MV-4-11 (cell line): ENCODE results near the gene FNIP2.
A peak's percentile ranks its signal among the peaks of the same experiment; 100 is the strongest.
"Not testable (repeated sequence)": the region's sequence is repeated elsewhere in the genome, so short reads cannot be mapped to it uniquely, and the experiment has no call there.

Experiments
- DNase-seq: peaks from one replicate; lab custom pipeline; 2025; lab: John Stamatoyannopoulos, UW

Gene FNIP2

DNA sequence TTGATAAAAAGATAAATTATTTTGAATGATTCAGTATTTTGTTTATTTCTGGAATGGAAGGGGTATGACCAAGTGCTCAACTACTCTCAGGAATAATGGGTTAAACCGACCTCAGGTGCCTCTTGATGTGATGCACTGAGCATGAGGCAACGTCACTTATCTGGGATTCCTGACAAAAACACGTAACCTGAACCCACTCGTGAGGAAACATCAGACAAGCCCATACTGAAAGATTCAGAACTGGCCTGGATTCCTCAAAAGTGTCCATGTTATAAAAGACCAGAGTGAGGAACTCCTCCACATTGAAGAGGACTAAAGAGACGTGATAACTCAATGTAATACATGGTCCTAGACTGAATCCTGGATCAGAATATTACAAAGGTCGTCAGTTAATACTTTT lies 144.0 kb downstream of the FNIP2 start:
- no peak for DNase-seq

DNA sequence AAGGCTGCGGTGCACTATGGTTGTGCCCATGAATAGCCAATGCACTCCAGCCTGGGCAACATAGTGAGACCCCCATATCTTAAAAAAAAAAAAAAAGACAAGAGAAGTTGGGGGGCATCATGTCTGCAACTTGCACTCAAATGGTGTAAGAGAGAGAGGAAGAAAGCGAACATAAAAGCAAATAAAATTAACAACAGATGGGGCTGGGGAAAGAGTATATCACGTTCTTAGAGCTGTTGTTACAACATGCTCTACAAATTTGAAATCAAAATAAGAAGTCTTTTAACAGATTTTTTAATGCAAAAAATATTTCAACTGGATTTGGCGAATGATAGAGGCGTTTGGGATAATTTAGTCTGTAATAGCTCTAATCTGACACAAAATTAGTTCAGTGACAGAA lies 144.9 kb downstream of the FNIP2 start:
- no peak for DNase-seq

DNA sequence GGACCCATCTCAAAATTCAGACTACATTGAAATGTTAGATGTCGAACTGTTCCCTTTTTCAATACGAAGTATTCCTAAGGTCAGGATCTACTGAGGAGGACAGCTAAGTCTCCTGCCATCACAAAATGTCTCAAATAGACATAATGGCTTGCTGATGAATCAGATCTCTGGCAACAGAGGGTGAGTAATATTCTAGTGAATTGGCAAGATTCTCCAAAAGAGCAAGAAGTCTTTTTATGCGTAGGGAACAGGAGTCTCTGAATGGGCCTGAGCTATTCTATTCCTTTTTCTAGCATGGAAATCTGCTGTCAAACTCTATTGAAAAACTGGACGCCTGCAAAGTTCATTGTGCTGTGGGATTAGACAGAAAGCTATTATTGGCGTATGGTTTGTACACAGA lies 145.4 kb downstream of the FNIP2 start:
- DNase-seq: no peak

GRCh38 chr4:158915683-158916241 lies 146.9 kb downstream of the FNIP2 start:
- DNase-seq: no peak

DNA sequence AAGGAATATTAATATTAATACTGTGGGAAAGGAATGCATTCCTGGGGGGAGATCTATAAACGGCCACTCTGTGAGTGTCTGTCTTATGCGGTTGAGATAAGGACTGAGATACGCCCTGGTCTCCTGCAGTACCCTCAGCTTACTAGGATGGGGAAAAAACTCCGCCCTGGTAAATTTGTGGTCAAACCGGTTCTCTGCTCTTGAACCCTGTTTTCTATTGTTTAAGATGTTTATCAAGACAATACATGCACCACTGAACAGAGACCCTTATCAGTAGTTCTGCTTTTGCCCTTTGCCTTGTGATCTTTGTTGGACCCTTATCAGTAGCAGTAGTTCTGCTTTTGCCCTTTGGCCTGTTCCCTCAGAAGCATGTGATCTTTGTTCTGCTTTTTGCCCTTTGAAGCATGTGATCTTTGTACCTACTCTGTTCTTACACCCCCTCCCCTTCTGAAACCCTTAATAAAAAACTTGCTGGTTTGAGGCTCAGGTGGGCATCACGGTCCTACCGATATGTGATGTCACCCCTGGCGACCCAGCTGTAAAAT lies 151.7 kb downstream of the FNIP2 start:
- peak; percentile 60 for DNase-seq

- not testable (repeated sequence) for DNase-seq
Observed at GRCh38 chr4:158927774-158928173, 158.9 kb downstream of the FNIP2 start.

DNA sequence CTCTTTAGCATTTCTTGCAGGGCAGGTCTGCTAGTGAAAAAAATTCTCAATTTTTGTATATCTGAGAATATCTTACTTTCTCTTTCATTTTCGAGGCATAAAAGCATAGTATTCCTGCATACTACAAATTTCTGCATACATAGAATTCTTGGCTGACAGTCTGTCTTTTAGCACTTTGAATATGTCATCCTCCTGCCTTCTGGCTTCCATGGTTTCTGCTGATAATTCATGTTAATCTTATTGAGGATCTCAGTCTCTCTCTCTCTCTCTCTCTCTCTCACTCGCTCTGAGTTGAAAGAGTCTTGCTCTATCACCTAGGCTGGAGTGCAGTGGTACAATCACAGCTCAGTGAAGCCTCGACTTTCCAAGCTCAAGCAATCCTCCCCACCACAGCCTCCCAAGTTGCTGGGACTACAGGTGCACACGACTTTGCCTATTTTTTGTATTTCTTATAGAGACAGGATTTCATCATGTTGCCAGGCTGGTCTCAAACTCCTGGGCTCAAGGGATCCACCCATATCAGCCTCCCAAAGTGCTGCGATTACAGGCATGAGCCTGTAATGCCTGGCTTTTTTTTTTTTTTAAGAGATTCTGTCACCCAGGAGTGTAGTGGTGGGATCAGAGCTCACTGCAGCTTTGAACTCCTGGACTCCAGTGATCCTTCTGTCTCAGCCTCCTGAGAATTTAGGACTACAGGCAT lies 161.3 kb downstream of the FNIP2 start:
- DNase-seq: no peak

- DNase-seq: no peak
Observed at GRCh38 chr4:158930639-158930972, 161.8 kb downstream of the FNIP2 start.

GRCh38 chr4:158933236-158933635 lies 164.4 kb downstream of the FNIP2 start:
- DNase-seq: no peak

- DNase-seq: no peak
Observed at GRCh38 chr4:158934996-158935669, 166.3 kb downstream of the FNIP2 start.

DNA sequence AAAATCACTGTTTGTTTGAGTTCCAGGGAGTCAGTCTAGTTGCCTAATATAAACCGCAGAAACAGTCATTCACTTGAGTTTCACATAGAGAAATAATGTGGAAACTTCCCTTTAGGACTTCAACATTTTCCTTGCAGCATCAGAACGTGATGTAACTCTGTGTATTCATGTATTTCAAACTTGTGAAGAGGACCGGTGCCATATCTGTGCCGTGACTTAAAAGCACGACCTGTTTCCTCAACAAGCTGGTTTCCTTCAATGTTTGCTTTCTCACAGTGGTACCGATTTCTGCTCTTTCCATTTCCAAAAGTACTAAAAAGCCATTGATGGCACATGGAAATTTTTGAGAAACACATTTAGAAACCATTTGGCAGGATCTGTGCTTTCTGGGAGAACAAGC lies 167.4 kb downstream of the FNIP2 start:
- DNase-seq: peak; percentile 90

GRCh38 chr4:158938220-158939044 lies 169.6 kb downstream of the FNIP2 start:
- DNase-seq: no peak

- DNase-seq: no peak
Observed at GRCh38 chr4:158940271-158940670, 171.4 kb downstream of the FNIP2 start.

DNA sequence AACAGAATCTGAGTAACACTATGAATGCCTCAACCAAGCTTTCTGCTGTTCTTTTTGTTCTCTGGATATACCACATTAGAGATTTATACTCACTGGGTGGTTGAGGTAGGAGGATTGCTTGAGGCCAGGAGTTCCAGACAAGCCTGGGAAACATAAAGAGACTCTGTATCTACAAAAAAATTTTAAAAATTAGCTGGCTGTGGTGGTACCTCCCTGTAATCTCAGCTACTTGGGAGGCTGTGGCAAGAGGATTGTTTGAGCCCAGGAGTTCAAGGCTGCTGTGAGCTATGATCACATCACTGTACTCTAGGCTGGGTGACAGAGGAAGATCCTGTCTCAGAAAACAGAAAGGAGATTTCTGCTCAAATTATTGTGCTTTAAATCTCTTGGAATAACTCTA lies 172.5 kb downstream of the FNIP2 start:
- DNase-seq: no peak

GRCh38 chr4:158941895-158942294 lies 173.1 kb downstream of the FNIP2 start:
- no peak for DNase-seq

DNA sequence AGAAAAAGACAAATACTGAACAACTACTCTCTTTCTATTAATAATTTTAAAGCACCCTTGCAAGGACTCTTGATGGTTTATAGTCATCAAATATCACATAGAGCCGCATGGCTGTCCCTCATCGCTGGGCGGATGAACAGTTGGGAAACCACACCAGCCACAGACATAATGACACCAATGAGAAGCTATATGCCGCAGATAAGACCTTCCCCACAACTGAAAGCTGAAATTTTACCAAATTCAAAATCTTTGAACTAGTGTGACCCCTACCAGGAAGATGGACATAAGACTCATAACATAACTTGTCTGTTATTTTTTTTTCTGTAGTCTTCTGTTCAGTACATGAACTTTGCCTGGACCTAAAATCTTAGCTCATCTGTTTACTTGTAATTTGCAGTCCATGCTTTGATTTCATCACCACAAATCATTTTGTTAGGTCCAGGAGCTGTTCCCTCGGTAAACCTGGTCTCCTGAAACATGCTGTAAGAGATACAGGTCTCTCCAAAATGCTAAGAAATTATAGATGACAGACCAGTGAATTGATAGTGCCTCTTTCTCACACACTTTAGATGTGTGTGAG lies 176.8 kb downstream of the FNIP2 start:
- peak; percentile 12 for DNase-seq

GRCh38 chr4:158946825-158947224 lies 178.0 kb downstream of the FNIP2 start:
- no peak for DNase-seq

DNA sequence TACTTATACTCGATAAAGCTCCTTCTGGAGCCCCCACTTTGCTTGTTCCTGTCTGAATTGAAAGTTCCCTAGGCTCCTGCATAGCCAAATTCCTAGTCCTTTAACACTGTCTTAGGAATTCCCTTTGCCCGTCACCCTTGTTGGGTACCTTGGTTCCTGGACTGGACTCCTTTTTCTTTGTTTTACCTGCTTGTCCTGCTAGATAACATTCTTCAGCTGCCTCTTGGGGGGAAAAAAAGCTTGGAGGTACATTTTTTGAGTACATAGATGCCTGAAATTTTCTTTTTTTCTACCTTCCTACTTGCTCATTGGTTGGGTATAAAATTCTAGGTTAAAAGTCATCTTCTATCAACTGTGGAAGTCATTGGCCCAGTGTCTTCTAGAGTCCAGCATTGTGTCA lies 179.2 kb downstream of the FNIP2 start:
- DNase-seq: no peak

- DNase-seq: no peak
Observed at GRCh38 chr4:158949099-158949498, 180.3 kb downstream of the FNIP2 start.

- DNase-seq: peak; percentile 6
Observed at GRCh38 chr4:158952221-158952774, 183.5 kb downstream of the FNIP2 start.

DNA sequence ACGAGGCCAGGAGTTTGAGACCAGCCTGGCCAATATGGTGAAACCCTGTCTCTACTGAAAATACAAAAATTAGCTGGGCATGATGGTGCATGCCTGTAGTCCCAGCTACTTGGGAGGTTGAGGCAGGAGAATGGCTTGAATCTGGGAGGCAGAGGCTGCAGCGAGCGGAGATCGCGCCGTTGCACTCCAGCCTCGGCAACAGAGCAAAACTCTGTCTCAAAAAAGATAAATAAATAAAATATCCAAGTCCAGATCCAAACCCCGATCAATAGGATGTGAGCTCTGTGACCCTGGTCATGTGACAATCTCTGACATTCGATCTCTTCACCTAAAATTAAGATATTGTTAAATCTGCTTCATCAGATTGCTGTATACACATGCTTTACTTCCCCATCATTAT lies 187.5 kb downstream of the FNIP2 start:
- not testable (repeated sequence) for DNase-seq

DNA sequence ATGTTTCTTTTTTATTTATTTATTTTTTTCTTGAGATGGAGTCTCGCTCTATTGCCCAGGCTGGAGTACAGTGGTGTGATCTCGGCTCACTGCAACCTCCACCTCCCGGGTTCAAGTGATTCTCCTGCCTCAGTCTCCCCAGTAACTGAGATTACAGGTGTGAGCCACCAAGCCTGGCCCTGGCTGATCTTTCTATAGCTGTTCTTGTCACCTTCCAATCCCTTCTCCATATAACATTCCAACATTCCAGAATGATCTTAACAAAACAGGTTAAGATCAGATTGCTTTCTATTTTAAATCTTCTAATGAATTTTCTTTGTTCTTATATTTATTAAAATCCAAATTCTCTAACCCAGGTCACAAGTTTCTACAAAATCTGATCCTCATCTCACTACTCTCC lies 188.1 kb downstream of the FNIP2 start:
- not testable (repeated sequence) for DNase-seq
